GM21737 (cell line): ENCODE measurements around the gene GALNT8.
A peak's percentile ranks its signal among the peaks of the same experiment; 100 is the strongest.

Experiments
- ATAC-seq: cut with Tn5 transposase; IDR thresholded peaks from one replicate; pipeline ENCODE4 v1.9.1; 2021; ENCODE audit warnings: mild to moderate bottlenecking, moderate library complexity; ENCODE audit not compliant: unreplicated experiment

GALNT8 gene

GRCh38 chr12:4794491-4794890 lies 74.3 kb downstream of the GALNT8 start:
- no peak for ATAC-seq

DNA sequence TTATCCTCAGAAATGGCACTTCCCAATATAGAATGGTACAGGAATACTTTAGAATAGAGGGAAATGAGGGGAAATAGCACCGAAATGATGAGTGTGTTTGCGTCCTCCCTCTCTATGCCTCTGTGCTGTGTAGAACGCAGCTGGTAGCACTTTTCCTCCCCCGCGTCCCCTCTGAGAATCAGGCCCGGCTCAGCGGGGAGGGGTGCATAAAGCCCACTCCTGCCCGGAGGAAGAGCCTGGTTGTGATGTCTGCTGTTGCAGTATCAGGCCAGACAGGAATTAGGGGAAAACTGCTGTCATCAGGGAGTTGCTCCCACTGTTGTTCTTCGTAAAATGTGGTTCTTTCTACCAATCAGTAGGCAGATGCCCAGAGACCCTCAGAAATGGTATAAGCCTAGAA lies 76.0 kb downstream of the GALNT8 start:
- no peak for ATAC-seq

DNA sequence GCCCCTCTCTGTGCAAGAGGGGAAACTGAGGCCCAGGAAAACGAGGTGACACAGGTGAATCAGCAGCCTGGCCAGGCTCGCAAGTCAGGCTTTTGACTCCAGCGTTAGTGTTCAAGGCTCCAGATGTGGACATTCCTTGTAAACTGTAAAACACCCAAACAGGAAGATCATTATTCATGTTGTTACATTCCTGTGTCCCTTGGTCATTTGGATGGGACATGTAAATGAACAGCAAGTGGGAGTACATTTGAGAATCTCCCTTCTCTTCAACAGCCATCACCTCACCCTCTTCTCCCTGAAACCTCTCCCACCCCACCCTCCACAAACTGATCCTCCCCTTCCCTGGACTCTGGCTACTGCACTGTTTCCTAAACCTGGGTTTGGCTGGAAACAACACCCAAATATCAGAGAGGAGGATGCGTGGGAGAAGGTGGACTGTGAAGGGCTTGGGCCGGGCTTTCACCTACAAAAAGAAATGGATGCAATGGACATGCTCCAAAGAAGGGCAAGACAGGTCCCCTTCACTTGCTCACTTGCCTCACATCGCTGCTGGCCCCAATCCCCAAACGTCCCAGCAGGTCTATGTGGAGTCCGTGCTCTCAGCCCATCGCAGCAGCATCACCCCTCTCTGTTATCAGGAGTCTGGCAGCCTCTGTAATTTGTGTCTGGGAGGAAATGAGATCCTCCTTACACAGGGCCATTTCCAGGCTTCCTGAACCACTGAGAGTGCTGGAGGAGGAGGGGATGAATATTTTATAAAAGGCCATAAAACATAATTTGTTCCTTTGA lies 76.7 kb downstream of the GALNT8 start:
- no peak for ATAC-seq

- ATAC-seq = no peak
These were observed 80.4 kb downstream of the GALNT8 start for GRCh38 chr12:4800555-4800954.

GRCh38 chr12:4802841-4803240 lies 82.6 kb downstream of the GALNT8 start:
- ATAC-seq = no peak

DNA sequence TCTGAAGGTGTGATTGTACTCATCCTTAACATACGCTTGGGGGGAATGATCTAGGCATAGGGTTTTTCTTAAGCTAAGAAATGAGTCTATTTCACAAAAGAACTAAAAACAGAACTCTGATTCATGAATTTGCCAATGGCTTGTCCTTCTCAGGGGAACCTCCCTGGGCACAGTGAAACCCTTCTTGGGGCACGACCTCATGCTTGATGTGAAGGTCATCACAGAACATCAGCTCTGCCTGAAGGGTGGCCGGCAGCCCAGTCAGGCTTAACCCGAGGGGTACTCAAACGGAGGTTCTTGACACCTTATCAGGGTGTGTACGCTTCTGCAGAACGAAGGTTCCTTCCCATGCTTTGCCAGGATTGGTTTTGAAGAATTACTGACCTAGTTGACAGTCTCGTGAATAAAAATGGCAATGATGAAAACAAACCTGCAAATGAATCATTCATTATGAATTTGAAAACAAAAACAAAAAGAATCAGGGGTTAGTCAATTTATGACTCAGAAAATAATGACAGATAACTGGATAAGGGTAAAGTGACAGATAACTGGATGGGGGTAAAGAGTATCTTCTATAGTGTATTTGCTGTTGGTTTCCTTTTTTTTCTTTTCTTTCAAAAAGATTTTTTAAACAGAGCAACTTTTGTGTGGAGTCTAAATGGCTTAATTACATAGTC lies 86.4 kb downstream of the GALNT8 start:
- no peak for ATAC-seq

- ATAC-seq = no peak
These were observed 87.0 kb downstream of the GALNT8 start for GRCh38 chr12:4807116-4807783.

- ATAC-seq = no peak
These were observed 87.6 kb downstream of the GALNT8 start for GRCh38 chr12:4807813-4808212.

DNA sequence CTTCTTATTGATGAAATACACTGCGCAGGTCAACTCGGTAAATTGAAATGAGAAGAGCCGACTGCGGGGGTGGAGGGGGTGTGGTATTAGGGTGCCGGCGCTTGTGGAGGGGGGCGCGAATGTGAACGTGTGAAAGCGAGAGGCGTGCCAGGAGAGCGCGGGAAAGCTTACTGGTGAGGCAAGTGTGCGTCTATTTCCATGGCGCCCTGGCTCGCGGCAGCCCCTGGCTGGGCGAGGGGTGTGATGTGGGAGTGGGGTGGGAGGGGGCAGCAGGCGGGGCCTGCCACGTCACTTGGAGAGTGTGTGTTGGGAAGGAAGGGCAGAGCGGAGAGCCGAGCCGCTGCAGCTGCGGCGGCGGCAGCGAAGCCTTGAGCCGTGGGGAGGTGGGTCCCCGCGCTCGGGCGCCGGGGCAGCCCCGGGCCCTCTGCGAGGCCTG lies 88.8 kb downstream of the GALNT8 start:
- ATAC-seq = no peak

GRCh38 chr12:4809449-4810218 lies 89.4 kb downstream of the GALNT8 start:
- ATAC-seq = no peak

DNA sequence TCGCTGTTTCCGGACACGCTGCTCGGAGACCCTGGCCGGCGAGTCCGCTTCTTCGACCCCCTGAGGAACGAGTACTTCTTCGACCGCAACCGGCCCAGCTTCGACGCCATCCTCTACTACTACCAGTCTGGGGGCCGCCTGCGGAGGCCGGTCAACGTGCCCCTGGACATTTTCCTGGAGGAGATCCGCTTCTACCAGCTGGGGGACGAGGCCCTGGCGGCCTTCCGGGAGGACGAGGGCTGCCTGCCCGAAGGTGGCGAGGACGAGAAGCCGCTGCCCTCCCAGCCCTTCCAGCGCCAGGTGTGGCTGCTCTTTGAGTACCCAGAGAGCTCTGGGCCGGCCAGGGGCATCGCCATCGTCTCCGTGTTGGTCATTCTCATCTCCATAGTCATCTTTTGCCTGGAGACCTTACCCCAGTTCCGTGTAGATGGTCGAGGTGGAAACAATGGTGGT lies 90.0 kb downstream of the GALNT8 start:
- ATAC-seq = no peak

GRCh38 chr12:4812624-4813327 lies 92.6 kb downstream of the GALNT8 start:
- ATAC-seq = no peak

DNA sequence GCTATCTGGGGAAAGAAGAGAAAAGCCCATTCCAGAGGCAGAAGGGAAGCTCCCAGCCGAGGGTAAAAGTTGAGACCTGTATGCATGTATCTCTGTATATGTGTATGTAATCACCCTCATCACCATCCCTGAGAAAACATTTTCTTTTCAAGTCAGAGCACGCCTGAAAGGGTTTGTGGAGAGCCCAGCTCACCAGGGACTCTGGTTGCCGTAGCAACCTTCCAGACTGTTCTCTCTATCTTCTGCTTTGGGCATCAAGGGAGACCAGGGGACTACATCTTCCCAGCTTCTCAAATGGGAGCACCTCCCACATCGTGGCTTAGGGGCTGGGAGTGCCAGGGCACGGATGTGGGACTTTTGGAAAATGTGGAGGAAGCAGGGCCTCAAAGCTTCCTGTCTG lies 93.5 kb downstream of the GALNT8 start:
- no peak for ATAC-seq

- no peak for ATAC-seq
These were observed 94.3 kb downstream of the GALNT8 start for GRCh38 chr12:4814485-4814884.

GRCh38 chr12:4816744-4817525 lies 96.7 kb downstream of the GALNT8 start:
- ATAC-seq = no peak

- ATAC-seq = no peak
These were observed 97.7 kb downstream of the GALNT8 start for GRCh38 chr12:4817880-4818279.

GRCh38 chr12:4819654-4820053 lies 99.5 kb downstream of the GALNT8 start:
- peak; percentile 78 for ATAC-seq

GRCh38 chr12:4820971-4821370 lies 100.8 kb downstream of the GALNT8 start:
- no peak for ATAC-seq
